ENCODE data around the gene PIGBOS1. TPM values are rescaled to one million over a fixed set of nuclear protein-coding genes. Genes with fewer than 3 reads are reported as not detected.

Gene PIGBOS1
- total RNA-seq, 1 experiment from 2014 or later: 11.7 TPM

DNA sequence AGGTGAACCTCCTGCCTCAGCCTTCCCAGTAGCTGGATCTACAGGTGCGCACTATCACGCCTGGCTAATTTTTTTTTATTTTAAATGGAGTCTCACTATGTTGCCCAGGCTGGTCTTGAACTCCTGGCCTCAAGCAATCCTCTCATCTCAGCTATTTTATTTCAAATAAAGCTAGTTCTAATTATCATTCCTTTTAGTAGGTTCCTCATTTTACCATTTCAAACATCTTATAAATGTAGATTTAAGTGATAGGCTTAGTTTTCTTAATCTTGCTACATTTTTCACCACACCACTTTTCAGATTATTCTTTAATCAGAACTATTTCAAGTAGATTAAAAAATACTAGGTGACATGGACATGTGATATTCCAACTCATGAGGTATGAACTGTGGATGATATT is 30.4 kb upstream of the PIGBOS1 start:
- BruUV-seq (replicated peaks): no TSS peak
- Mint-ChIP-seq H3K27me3 (ENCODE audit: insufficient read depth, unreplicated experiment) (no peaks in the 10 kb centered on the region), H3K9me3 (ENCODE audit: unreplicated experiment) (no peaks in the 10 kb centered on the region), H3K4me1 (ENCODE audit: low read depth, unreplicated experiment) (no peaks in the 10 kb centered on the region), H3K36me3 (ENCODE audit: insufficient read depth, unreplicated experiment) (no peaks in the 10 kb centered on the region), H3K27ac (ENCODE audit: unreplicated experiment) (no peak overlapping the region), H3K4me3 (ENCODE audit: unreplicated experiment) (no peak overlapping the region)
- TF ChIP-seq, protein P1, sequence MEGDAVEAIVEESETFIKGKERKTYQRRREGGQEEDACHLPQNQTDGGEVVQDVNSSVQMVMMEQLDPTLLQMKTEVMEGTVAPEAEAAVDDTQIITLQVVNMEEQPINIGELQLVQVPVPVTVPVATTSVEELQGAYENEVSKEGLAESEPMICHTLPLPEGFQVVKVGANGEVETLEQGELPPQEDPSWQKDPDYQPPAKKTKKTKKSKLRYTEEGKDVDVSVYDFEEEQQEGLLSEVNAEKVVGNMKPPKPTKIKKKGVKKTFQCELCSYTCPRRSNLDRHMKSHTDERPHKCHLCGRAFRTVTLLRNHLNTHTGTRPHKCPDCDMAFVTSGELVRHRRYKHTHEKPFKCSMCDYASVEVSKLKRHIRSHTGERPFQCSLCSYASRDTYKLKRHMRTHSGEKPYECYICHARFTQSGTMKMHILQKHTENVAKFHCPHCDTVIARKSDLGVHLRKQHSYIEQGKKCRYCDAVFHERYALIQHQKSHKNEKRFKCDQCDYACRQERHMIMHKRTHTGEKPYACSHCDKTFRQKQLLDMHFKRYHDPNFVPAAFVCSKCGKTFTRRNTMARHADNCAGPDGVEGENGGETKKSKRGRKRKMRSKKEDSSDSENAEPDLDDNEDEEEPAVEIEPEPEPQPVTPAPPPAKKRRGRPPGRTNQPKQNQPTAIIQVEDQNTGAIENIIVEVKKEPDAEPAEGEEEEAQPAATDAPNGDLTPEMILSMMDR (IDR thresholded peaks at IDR 0.05; ENCODE audit: insufficient read depth in 1 of 2, low read depth in 1 of 2, low read length in 1 of 2, severe bottlenecking in 1 of 2, unreplicated experiment in 1 of 2): no peak
- ChIA-PET CTCF (no interaction called here), POLR2A (no interaction called here)
- DNase-seq: no peak
- H3K9me3 ChIP-seq: no peaks in the 10 kb centered on the region
- H3K36me3 ChIP-seq (ENCODE audit: control insufficient read depth, insufficient read depth, low read length): no peaks in the 10 kb centered on the region
- H3K4me3 ChIP-seq (ENCODE audit: low read depth, low read length): no peak overlapping the region
- H3K4me1 ChIP-seq: no peaks in the 10 kb centered on the region
- intact Hi-C loops (cut with micrococcal nuclease; ENCODE audit: unreplicated experiment): no loop called here
- H3K27me3 ChIP-seq (replicated peaks; ENCODE audit: control insufficient read depth, insufficient read depth, low read length): no peaks in the 10 kb centered on the region

DNA sequence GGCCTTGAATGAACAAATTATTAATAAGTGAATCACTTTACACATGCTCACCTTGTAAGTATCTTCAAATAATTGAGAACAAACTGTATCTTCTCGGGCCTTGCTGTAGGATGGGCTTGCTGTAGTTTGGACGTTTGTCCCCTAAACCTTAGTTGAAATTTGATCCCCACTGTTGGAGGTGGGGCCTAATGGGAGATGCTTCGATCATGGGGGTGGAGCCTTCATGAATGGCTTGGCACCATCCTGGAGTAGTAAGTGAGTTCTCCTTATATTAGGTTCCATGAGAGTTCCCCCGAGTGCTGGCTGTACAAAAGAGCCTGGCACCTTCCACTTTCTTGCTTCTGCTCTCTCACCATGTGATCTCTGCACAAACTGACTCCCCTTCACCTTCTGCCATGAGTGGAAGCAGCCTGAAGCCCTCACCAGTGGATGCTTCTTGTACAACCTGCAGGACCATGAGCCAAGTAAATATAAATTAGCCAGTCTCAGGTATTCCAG is 29.4 kb upstream of the PIGBOS1 start:
- Histone ChIP-seq H3K36me3 (ENCODE audit: control insufficient read depth, insufficient read depth, low read length) (no peaks in the 10 kb centered on the region), H3K4me3 (ENCODE audit: low read depth, low read length) (no peak overlapping the region), H3K9me3 (no peaks in the 10 kb centered on the region), H3K4me1 (0 out of 2 replicates have a peak, but pooled peaks cover 7% of the 10 kb centered on the region), H3K27me3 (replicated peaks; ENCODE audit: control insufficient read depth, insufficient read depth, low read length) (no peaks in the 10 kb centered on the region)
- Mint-ChIP-seq H3K27ac (ENCODE audit: unreplicated experiment) (no peak overlapping the region), H3K27me3 (ENCODE audit: insufficient read depth, unreplicated experiment) (no peaks in the 10 kb centered on the region), H3K9me3 (ENCODE audit: unreplicated experiment) (no peaks in the 10 kb centered on the region), H3K36me3 (ENCODE audit: insufficient read depth, unreplicated experiment) (no peaks in the 10 kb centered on the region), H3K4me1 (ENCODE audit: low read depth, unreplicated experiment) (no peaks in the 10 kb centered on the region), H3K4me3 (ENCODE audit: unreplicated experiment) (no peak overlapping the region)
- TF ChIP-seq, protein P1 (IDR thresholded peaks at IDR 0.05; ENCODE audit: insufficient read depth in 1 of 2, low read depth in 1 of 2, low read length in 1 of 2, severe bottlenecking in 1 of 2, unreplicated experiment in 1 of 2): no peak
- ChIA-PET CTCF (no interaction called here), POLR2A (no interaction called here)
- BruUV-seq (replicated peaks): no TSS peak
- intact Hi-C loops (cut with micrococcal nuclease; ENCODE audit: unreplicated experiment): no loop called here
- DNase-seq: no peak

DNA sequence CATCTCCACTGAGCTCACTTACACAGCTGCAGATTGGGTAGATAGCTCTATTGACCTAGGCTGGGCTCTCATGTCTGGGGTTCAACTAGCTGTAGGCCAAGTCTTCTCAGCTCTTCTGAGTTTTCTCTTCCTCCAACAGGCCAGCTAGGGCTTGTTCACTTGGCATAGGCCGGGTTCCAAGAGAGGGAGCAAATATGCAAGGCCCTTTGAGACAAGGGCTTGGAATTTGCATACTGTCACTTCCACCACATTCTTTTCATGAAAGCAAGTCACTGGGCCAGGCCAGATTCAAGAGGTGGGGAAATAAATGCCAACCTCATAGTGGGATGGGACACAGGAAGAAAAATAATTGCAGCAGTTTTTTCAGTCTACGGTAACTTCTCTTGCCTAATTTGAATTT is 25.3 kb upstream of the PIGBOS1 start:
- Mint-ChIP-seq H3K27me3 (ENCODE audit: insufficient read depth, unreplicated experiment) (no peaks in the 10 kb centered on the region), H3K27ac (ENCODE audit: unreplicated experiment) (no peak overlapping the region), H3K9me3 (ENCODE audit: unreplicated experiment) (no peaks in the 10 kb centered on the region), H3K4me3 (ENCODE audit: unreplicated experiment) (no peak overlapping the region), H3K4me1 (ENCODE audit: low read depth, unreplicated experiment) (no peaks in the 10 kb centered on the region), H3K36me3 (ENCODE audit: insufficient read depth, unreplicated experiment) (no peaks in the 10 kb centered on the region)
- no peaks in the 10 kb centered on the region for H3K36me3 ChIP-seq (ENCODE audit: control insufficient read depth, insufficient read depth, low read length)
- TF ChIP-seq, protein P1 (IDR thresholded peaks at IDR 0.05; ENCODE audit: insufficient read depth in 1 of 2, low read depth in 1 of 2, low read length in 1 of 2, severe bottlenecking in 1 of 2, unreplicated experiment in 1 of 2): no peak
- H3K4me1 ChIP-seq: 0 out of 2 replicates have a peak, but pooled peaks cover 7% of the 10 kb centered on the region
- CTCF ChIA-PET: interaction anchor here (0.6 to 1.3 kb wide), 2 partner anchors 95 to 123 kb away, joined by 3 read pairs; no protein-coding TSS in a partner anchor
- intact Hi-C loops (cut with micrococcal nuclease; ENCODE audit: unreplicated experiment): no loop called here
- H3K27me3 ChIP-seq (replicated peaks; ENCODE audit: control insufficient read depth, insufficient read depth, low read length): no peaks in the 10 kb centered on the region
- H3K9me3 ChIP-seq: no peaks in the 10 kb centered on the region
- no TSS peak for BruUV-seq (replicated peaks)
- POLR2A ChIA-PET: no interaction called here
- DNase-seq: no peak
- H3K4me3 ChIP-seq (ENCODE audit: low read depth, low read length): no peak overlapping the region
